ENCODE data around the gene RFNG.

GRCh38 chr17:82101301-82101715 lies 49.7 kb upstream of the RFNG start:
- TF ChIP-seq CTCF (IDR thresholded peaks at IDR 0.05 in 2 of 3, conservative IDR thresholded peaks at IDR 0.05 in 1 of 3; ENCODE audit: control insufficient read depth in 2 of 3, extremely low read depth in 1 of 3, insufficient read depth in 1 of 3, low read depth in 3 of 3, low read length in 3 of 3) (no peak), ATF3 (IDR thresholded peaks at IDR 0.05; ENCODE audit: borderline replicate concordance, extremely low read depth, low read depth, low read length) (no peak), BHLHE40 (IDR thresholded peaks at IDR 0.05; ENCODE audit: borderline replicate concordance in 1 of 2, low read depth in 2 of 2, low read length in 1 of 2) (no peak)
